Thyroid gland (tissue), 4 donors: ENCODE measurements around the gene TH. TPM values are rescaled to one million over a fixed set of nuclear protein-coding genes. Genes with fewer than 3 reads are reported as not detected.

Experiments used
- DNase-seq, 2 donors: peaks; one replicate each; pipeline ENCODE4 v3.0.0-alpha.2; 2019
- H3K27ac ChIP-seq, 3 donors: fragments of 200-600 bp; sonication (generic); 1 replicate in 2 of 3; 2 replicates in 1 of 3; pipeline ENCODE4 v1.5.1; 2016 to 2019; ENCODE audit warnings: mild to moderate bottlenecking in 1 of 3, moderate library complexity in 1 of 3
- H3K27me3 ChIP-seq: fragments of 200-600 bp; sonication (generic); one replicate; pipeline ENCODE4 v1.5.1; 2019
- H3K36me3 ChIP-seq, 2 donors: fragments of 200-600 bp; sonication (generic); one replicate each; pipeline ENCODE4 v1.5.1; 2016 to 2019
- H3K4me1 ChIP-seq, 2 donors: fragments of 200-600 bp; sonication (generic); one replicate each; pipeline ENCODE4 v1.5.1; 2017 to 2019
- H3K4me3 ChIP-seq, 3 donors: fragments of 200-600 bp; sonication (generic); replicated peaks in 1 of 3; 1 replicate in 2 of 3; 2 replicates in 1 of 3; pipeline ENCODE4 v1.5.1; 2016; ENCODE audit warnings: mild to moderate bottlenecking in 1 of 3
- H3K9me3 ChIP-seq: fragments of 200-600 bp; sonication (generic); one replicate; pipeline ENCODE4 v1.5.1; 2017
- POLR2A ChIP-seq, 2 donors: fragments of 450-650 bp; IDR thresholded peaks; one replicate each; pipeline ENCODE4 v1.6.1; 2017; ENCODE audit warnings: antibody characterized with exemption in 2 of 2, mild to moderate bottlenecking in 2 of 2, moderate library complexity in 1 of 2
- WGBS, 2 donors: methylation state at CpG; one replicate each; pipeline ENCODE4 v1.1.5; 2017; 5-methylcytosine and 5-hydroxymethylcytosine counted together
- intact Hi-C: fragments of 100-400 bp; cut with DNase I; formaldehyde crosslinking; loops from one replicate; pipeline ENCODE4 v1.15.1; 2023
- total RNA-seq, 4 donors: library from RNA; depleted of rRNA; stranded (reverse); fragments of >200 nt; gene quantifications; one replicate each; pipeline ENCODE4 v1.2.3, GENCODE V29; 2016
- TF ChIP-seq, protein P1 (sequence below), 6 experiments: fragments of 200-600 bp in 3 of 6; fragments of 450-650 bp in 3 of 6; sonication (generic) in 3 of 6; IDR thresholded peaks; one replicate each; pipeline ENCODE4 v1.5.1; 2016 to 2019; ENCODE audit warnings: antibody characterized with exemption in 6 of 6, mild to moderate bottlenecking in 2 of 6, inconsistent platforms in 1 of 6, moderate library complexity in 1 of 6

Gene TH
- total RNA-seq, 4 donors from 2014 or later, result not detected

- Histone ChIP-seq H3K27ac (no peak overlapping the region), H3K4me1 (no peaks in the 10 kb centered on the region), H3K9me3 (no peaks in the 10 kb centered on the region), H3K27me3 (no peaks in the 10 kb centered on the region), H3K36me3 (no peaks in the 10 kb centered on the region), H3K4me3 (no peak overlapping the region)
- WGBS, 2 donors, result 74 to 90% methylated on average over 7 of the region's 7 CpGs
- DNase-seq, result no peak
- intact Hi-C loops, result no loop called here
- no peak for TF ChIP-seq POLR2A (IDR thresholded peaks at IDR 0.05)
- TF ChIP-seq, protein P1, sequence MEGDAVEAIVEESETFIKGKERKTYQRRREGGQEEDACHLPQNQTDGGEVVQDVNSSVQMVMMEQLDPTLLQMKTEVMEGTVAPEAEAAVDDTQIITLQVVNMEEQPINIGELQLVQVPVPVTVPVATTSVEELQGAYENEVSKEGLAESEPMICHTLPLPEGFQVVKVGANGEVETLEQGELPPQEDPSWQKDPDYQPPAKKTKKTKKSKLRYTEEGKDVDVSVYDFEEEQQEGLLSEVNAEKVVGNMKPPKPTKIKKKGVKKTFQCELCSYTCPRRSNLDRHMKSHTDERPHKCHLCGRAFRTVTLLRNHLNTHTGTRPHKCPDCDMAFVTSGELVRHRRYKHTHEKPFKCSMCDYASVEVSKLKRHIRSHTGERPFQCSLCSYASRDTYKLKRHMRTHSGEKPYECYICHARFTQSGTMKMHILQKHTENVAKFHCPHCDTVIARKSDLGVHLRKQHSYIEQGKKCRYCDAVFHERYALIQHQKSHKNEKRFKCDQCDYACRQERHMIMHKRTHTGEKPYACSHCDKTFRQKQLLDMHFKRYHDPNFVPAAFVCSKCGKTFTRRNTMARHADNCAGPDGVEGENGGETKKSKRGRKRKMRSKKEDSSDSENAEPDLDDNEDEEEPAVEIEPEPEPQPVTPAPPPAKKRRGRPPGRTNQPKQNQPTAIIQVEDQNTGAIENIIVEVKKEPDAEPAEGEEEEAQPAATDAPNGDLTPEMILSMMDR (IDR thresholded peaks at IDR 0.05), result no peak
Measured at GRCh38 chr11:2191883-2192282, 20.3 kb upstream of the TH start.

DNA sequence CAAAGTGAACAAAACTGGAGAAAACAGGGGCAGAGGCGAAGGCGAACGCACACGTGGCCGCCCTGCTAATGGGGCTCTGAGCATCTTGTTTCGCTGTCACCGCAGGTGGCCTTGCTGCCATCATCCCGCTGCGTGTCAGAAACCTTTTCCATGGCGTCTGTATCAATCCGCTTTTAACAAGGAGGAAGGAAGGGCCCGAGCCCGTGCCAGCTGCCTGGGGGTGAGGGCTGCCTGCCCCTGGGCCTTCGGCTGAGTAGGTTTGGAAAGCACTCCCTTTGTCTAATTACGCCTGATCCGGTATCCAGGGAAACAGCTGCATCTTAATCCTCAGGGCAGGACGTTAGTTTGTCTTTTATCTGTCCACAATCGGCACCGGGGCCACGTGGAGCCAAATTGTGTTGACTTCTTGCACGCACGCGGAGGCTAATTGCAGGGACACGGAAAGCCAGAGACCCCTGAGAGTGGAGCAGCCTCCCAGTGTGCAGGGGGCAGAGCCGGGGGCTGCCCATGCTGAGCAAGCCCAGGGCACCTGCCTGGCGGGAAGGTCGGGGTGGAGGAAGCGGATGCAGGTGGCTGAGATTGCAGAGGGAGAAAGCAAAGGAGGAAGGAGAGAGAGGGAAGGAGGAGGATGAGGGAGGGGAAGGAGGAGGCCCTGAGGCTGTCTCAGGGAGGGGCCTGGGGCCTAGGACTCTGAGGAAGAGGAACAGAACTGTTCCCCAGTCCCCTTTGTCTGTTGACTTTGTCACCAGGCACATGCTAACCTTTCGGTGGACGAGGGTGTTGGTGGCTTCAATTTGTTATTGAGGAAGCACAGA, 19.2 kb upstream of the TH start:
- Histone ChIP-seq H3K9me3 (no peaks in the 10 kb centered on the region), H3K4me1 (no peaks in the 10 kb centered on the region), H3K27ac (no peak overlapping the region), H3K36me3 (no peaks in the 10 kb centered on the region), H3K4me3 (no peak overlapping the region), H3K27me3 (no peaks in the 10 kb centered on the region)
- 52 to 59% methylated on average over 30 of the region's 30 CpGs for WGBS, 2 donors
- no peak for DNase-seq
- TF ChIP-seq, protein P1 (IDR thresholded peaks at IDR 0.05), result no peak
- no peak for TF ChIP-seq POLR2A (IDR thresholded peaks at IDR 0.05)
- intact Hi-C loops, result no loop called here

- Histone ChIP-seq H3K27ac (no peak overlapping the region), H3K9me3 (no peaks in the 10 kb centered on the region), H3K4me3 (no peak overlapping the region), H3K36me3 (no peaks in the 10 kb centered on the region), H3K4me1 (no peaks in the 10 kb centered on the region), H3K27me3 (no peaks in the 10 kb centered on the region)
- TF ChIP-seq, protein P1 (IDR thresholded peaks at IDR 0.05), result no peak
- no peak for TF ChIP-seq POLR2A (IDR thresholded peaks at IDR 0.05)
- intact Hi-C loops, result no loop called here
- 67 to 75% methylated on average over 19 to 21 of the region's 29 CpGs for WGBS, 2 donors
- DNase-seq, result no peak
Measured at GRCh38 chr11:2189938-2190656, 18.5 kb upstream of the TH start.

GRCh38 chr11:2188745-2189144, 17.1 kb upstream of the TH start:
- intact Hi-C loops, result no loop called here
- no peak for TF ChIP-seq POLR2A (IDR thresholded peaks at IDR 0.05)
- TF ChIP-seq, protein P1 (IDR thresholded peaks at IDR 0.05), result no peak
- Histone ChIP-seq H3K36me3 (no peaks in the 10 kb centered on the region), H3K27me3 (no peaks in the 10 kb centered on the region), H3K27ac (no peak overlapping the region), H3K4me3 (no peak overlapping the region), H3K9me3 (no peaks in the 10 kb centered on the region), H3K4me1 (no peaks in the 10 kb centered on the region)
- DNase-seq, result no peak
- 86 to 92% methylated on average over 17 to 19 of the region's 19 CpGs for WGBS, 2 donors

DNA sequence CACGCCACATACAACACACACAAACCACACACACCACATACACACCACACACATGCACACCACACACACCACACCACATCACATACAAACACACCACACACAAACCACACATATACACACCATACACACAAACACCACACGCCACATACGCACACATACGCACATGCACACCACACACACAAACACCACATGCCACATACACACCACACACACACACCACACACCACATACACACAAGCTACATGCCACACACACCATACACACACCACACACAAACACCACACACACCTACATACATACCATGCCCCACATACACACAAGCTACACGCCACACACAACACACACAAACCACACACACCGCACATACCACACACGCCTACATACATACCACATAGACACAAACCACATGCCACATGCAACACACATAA, 15.7 kb upstream of the TH start:
- Histone ChIP-seq H3K36me3 (no peaks in the 10 kb centered on the region), H3K27me3 (no peaks in the 10 kb centered on the region), H3K4me1 (no peaks in the 10 kb centered on the region), H3K9me3 (no peaks in the 10 kb centered on the region), H3K4me3 (no peak overlapping the region), H3K27ac (no peak overlapping the region)
- no peak for DNase-seq
- TF ChIP-seq POLR2A (IDR thresholded peaks at IDR 0.05), result no peak
- TF ChIP-seq, protein P1 (IDR thresholded peaks at IDR 0.05), result no peak
- 95 to 97% methylated on average over 7 of the region's 7 CpGs for WGBS, 2 donors
- intact Hi-C loops, result no loop called here
